Spinal cord (tissue), 10 donors: Measurements from ENCODE around the gene TCL1A. TPM values are rescaled to one million over a fixed set of nuclear protein-coding genes. Genes with fewer than 3 reads are reported as not detected.
"Not testable (repeated sequence)": the region's sequence is repeated elsewhere in the genome, so short reads cannot be mapped to it uniquely, and the experiment has no call there.

Experiments used
- DNase-seq, 6 donors: peaks; one replicate each; pipeline versions ENCODE4 v3.0.0 to v3.0.0-alpha.2; 2013 to 2015; ENCODE audit warnings: low spot score in 6 of 6, low read depth in 4 of 6
- H3K27ac ChIP-seq: one replicate; pipeline ENCODE4 v1.5.1; 2013; ENCODE audit warnings: low read depth, low read length, control low read depth
- H3K27me3 ChIP-seq: one replicate; pipeline ENCODE4 v1.6.1; 2013; ENCODE audit warnings: low read length; ENCODE audit not compliant: control insufficient read depth, insufficient read depth
- H3K36me3 ChIP-seq: one replicate; pipeline ENCODE4 v1.6.1; 2013; ENCODE audit warnings: low read length; ENCODE audit not compliant: control insufficient read depth, insufficient read depth
- H3K4me1 ChIP-seq: one replicate; pipeline ENCODE4 v1.6.1; 2013; ENCODE audit warnings: low read length; ENCODE audit not compliant: control insufficient read depth, insufficient read depth
- H3K4me3 ChIP-seq: one replicate; pipeline ENCODE4 v1.5.1; 2013; ENCODE audit warnings: low read depth, low read length, control low read depth
- H3K9me3 ChIP-seq: one replicate; pipeline ENCODE4 v1.6.1; 2013; ENCODE audit warnings: low read length; ENCODE audit not compliant: control insufficient read depth, insufficient read depth
- WGBS: methylation state at CpG from one replicate; pipeline ENCODE4 v1.1.5; 2013; ENCODE audit warnings: missing lambda C conversion rate; ENCODE audit not compliant: insufficient coverage; 5-methylcytosine and 5-hydroxymethylcytosine counted together
- long read RNA-seq, 4 donors: transcript quantifications; one replicate each; lab custom pipeline, GENCODE V29; 2026
- polyA plus RNA-seq, 2 donors: library from polyadenylated mRNA; unstranded; fragments of 120-200 nt; gene quantifications; one replicate each; pipeline ENCODE4 v1.2.1, GENCODE V29; 2013; ENCODE audit not compliant: insufficient read length in 2 of 2
- total RNA-seq, 2 donors: library from RNA; depleted of rRNA in 1 of 2; stranded (reverse); fragments of 120-200 nt in 1 of 2; fragments of >200 nt in 1 of 2; gene quantifications; one replicate each; pipeline versions ENCODE4 v1.2.3 to v1.2.4, GENCODE V29; 2013 to 2014
- donor health status: healthy.

TCL1A gene
- 1 to 10 TPM in 1 of 2 donors, under 1 TPM in 1; 0.11 to 2.2 TPM for total RNA-seq
- under 1 TPM; 0.47 to 0.95 TPM for polyA plus RNA-seq
- long read RNA-seq, donor 1, result 0 reads
- long read RNA-seq, donor 2, result 0 reads
- long read RNA-seq, donor 3, result 0 reads
- long read RNA-seq, donor 4, result 0 reads

- peaks cover 2% of the 10 kb centered on the region for H3K9me3 ChIP-seq
- no peak for DNase-seq
- H3K27me3 ChIP-seq, result peaks cover 2% of the 10 kb centered on the region
- no peak within 1 kb of the TSS for H3K4me3 ChIP-seq
- peaks cover 7% of the 10 kb centered on the region for H3K4me1 ChIP-seq
- H3K36me3 ChIP-seq, result no peaks in the 10 kb centered on the region
- no peak within 1 kb of the TSS for H3K27ac ChIP-seq
- 51% methylated on average over 46 of the region's 47 CpGs for WGBS
These were observed at the start of gene TCL1A for GRCh38 chr14:95713596-95714371. Gene TCL1A, minus strand, starts transcription at chr14:95714125. Its CDS starts 59 bp downstream, at chr14:95714066.

GRCh38 chr14:95763032-95763431 is 49.1 kb upstream of the TCL1A start:
- WGBS, result no CpG with 5 or more reads among the region's 4 CpGs
- not testable (repeated sequence) for H3K4me3 ChIP-seq, H3K27ac ChIP-seq, H3K4me1 ChIP-seq, H3K36me3 ChIP-seq, H3K27me3 ChIP-seq, H3K9me3 ChIP-seq, DNase-seq

- no peak for DNase-seq
- Histone ChIP-seq H3K9me3 (no peaks in the 10 kb centered on the region), H3K36me3 (no peaks in the 10 kb centered on the region), H3K27me3 (no peaks in the 10 kb centered on the region), H3K4me3 (no peak overlapping the region), H3K4me1 (no peaks in the 10 kb centered on the region), H3K27ac (no peak overlapping the region)
- 65% methylated on average over 5 of the region's 6 CpGs for WGBS
These were observed 47.5 kb upstream of the TCL1A start for GRCh38 chr14:95761436-95761835.

GRCh38 chr14:95760596-95760995 is 46.7 kb upstream of the TCL1A start:
- 83% methylated on average over 1 of the region's 3 CpGs for WGBS
- no peaks in the 10 kb centered on the region for H3K27me3 ChIP-seq
- DNase-seq, result no peak
- no peaks in the 10 kb centered on the region for H3K9me3 ChIP-seq
- no peaks in the 10 kb centered on the region for H3K36me3 ChIP-seq
- H3K4me3 ChIP-seq, result no peak overlapping the region
- H3K4me1 ChIP-seq, result no peaks in the 10 kb centered on the region
- H3K27ac ChIP-seq, result no peak overlapping the region

GRCh38 chr14:95759941-95760340 is 46.0 kb upstream of the TCL1A start:
- DNase-seq, result no peak
- Histone ChIP-seq H3K4me1 (no peaks in the 10 kb centered on the region), H3K27ac (no peak overlapping the region), H3K27me3 (no peaks in the 10 kb centered on the region), H3K36me3 (no peaks in the 10 kb centered on the region), H3K4me3 (no peak overlapping the region), H3K9me3 (no peaks in the 10 kb centered on the region)

- no peaks in the 10 kb centered on the region for H3K36me3 ChIP-seq
- no peak overlapping the region for H3K27ac ChIP-seq
- H3K4me1 ChIP-seq, result no peaks in the 10 kb centered on the region
- no peaks in the 10 kb centered on the region for H3K27me3 ChIP-seq
- DNase-seq, result peak in 1 of 6 donors; percentile 56
- H3K4me3 ChIP-seq, result no peak overlapping the region
- 75% methylated on average over 5 of the region's 7 CpGs for WGBS
- H3K9me3 ChIP-seq, result no peaks in the 10 kb centered on the region
These were observed 44.4 kb upstream of the TCL1A start for GRCh38 chr14:95758331-95758730.

- Histone ChIP-seq H3K36me3 (no peaks in the 10 kb centered on the region), H3K9me3 (no peaks in the 10 kb centered on the region), H3K27ac (no peak overlapping the region), H3K27me3 (no peaks in the 10 kb centered on the region), H3K4me3 (no peak overlapping the region), H3K4me1 (no peaks in the 10 kb centered on the region)
- DNase-seq, result no peak
- WGBS, result 55% methylated on average over 1 of the region's 3 CpGs
These were observed 42.8 kb upstream of the TCL1A start for GRCh38 chr14:95756751-95757150.

GRCh38 chr14:95756127-95756526 is 42.2 kb upstream of the TCL1A start:
- Histone ChIP-seq H3K27me3 (no peaks in the 10 kb centered on the region), H3K36me3 (no peaks in the 10 kb centered on the region), H3K27ac (no peak overlapping the region), H3K4me3 (no peak overlapping the region), H3K9me3 (no peaks in the 10 kb centered on the region), H3K4me1 (no peaks in the 10 kb centered on the region)
- no peak for DNase-seq
- WGBS, result 100% methylated on average over 1 of the region's 6 CpGs

- Histone ChIP-seq H3K27ac (no peak overlapping the region), H3K27me3 (no peaks in the 10 kb centered on the region), H3K4me1 (no peaks in the 10 kb centered on the region), H3K9me3 (no peaks in the 10 kb centered on the region), H3K36me3 (no peaks in the 10 kb centered on the region), H3K4me3 (no peak overlapping the region)
- WGBS, result 81% methylated on average over 3 of the region's 4 CpGs
- no peak for DNase-seq
These were observed 27.9 kb upstream of the TCL1A start for GRCh38 chr14:95741781-95742180.

- H3K9me3 ChIP-seq, result no peaks in the 10 kb centered on the region
- H3K4me3 ChIP-seq, result no peak overlapping the region
- WGBS, result 64% methylated on average over 5 of the region's 5 CpGs
- no peaks in the 10 kb centered on the region for H3K27me3 ChIP-seq
- no peaks in the 10 kb centered on the region for H3K4me1 ChIP-seq
- no peak for DNase-seq
- H3K36me3 ChIP-seq, result no peaks in the 10 kb centered on the region
- no peak overlapping the region for H3K27ac ChIP-seq
These were observed 27.1 kb upstream of the TCL1A start for GRCh38 chr14:95741038-95741490.
